ENCODE data around the gene PSMD11. TPM values are rescaled to one million over a fixed set of nuclear protein-coding genes. Genes with fewer than 3 reads are reported as not detected.

Gene PSMD11
- total RNA-seq, 4 donors from 2014 or later: 10.8 to 89.3 (median 58.5) TPM

GRCh38 chr17:32482568-32483320, 38.4 kb downstream of the PSMD11 start:
- Histone ChIP-seq H3K27me3 (no peaks in the 10 kb centered on the region), H3K9me3 (no peaks in the 10 kb centered on the region), H3K4me3 (no peak overlapping the region), H3K27ac (peak overlapping the region in 1 of 2 donors; percentile 74), H3K4me1 (peaks cover 0 to 4% of the 10 kb centered on the region in 2 donors), H3K36me3 (no peaks in the 10 kb centered on the region)
- intact Hi-C loops (cut with DNase I; ENCODE audit: low total_unique reads): no loop called here
- TF ChIP-seq POLR2A (IDR thresholded peaks at IDR 0.05) (no peak), CTCF (IDR thresholded peaks at IDR 0.05) (no peak)
- no peak for DNase-seq

GRCh38 chr17:32483451-32484019, 39.2 kb downstream of the PSMD11 start:
- TF ChIP-seq POLR2A (IDR thresholded peaks at IDR 0.05) (no peak), CTCF (IDR thresholded peaks at IDR 0.05) (peak; percentile 44 to 73 (median 61))
- Histone ChIP-seq H3K27ac (peak overlapping the region; percentile 59 to 74), H3K27me3 (no peaks in the 10 kb centered on the region), H3K4me1 (peaks cover 0 to 4% of the 10 kb centered on the region in 2 donors), H3K9me3 (no peaks in the 10 kb centered on the region), H3K36me3 (no peaks in the 10 kb centered on the region), H3K4me3 (no peak overlapping the region)
- peak; percentile 59 to 68 for DNase-seq
- intact Hi-C loops (cut with DNase I; ENCODE audit: low total_unique reads): no loop called here

GRCh38 chr17:32484041-32484461, 39.7 kb downstream of the PSMD11 start:
- intact Hi-C loops (cut with DNase I; ENCODE audit: low total_unique reads): no loop called here
- TF ChIP-seq CTCF (IDR thresholded peaks at IDR 0.05) (no peak), POLR2A (IDR thresholded peaks at IDR 0.05) (no peak)
- DNase-seq: no peak
- no peaks in the 10 kb centered on the region for H3K36me3 ChIP-seq
- H3K4me3 ChIP-seq: no peak overlapping the region
- H3K9me3 ChIP-seq: no peaks in the 10 kb centered on the region
- peaks cover 0 to 4% of the 10 kb centered on the region in 2 donors for H3K4me1 ChIP-seq
- peak overlapping the region; percentile 59 to 74 for H3K27ac ChIP-seq
- H3K27me3 ChIP-seq: no peaks in the 10 kb centered on the region

- H3K27me3 ChIP-seq: no peaks in the 10 kb centered on the region
- TF ChIP-seq POLR2A (IDR thresholded peaks at IDR 0.05) (no peak), CTCF (IDR thresholded peaks at IDR 0.05) (no peak)
- no peak overlapping the region for H3K4me3 ChIP-seq
- no peak overlapping the region for H3K27ac ChIP-seq
- intact Hi-C loops (cut with DNase I; ENCODE audit: low total_unique reads): no loop called here
- no peaks in the 10 kb centered on the region for H3K9me3 ChIP-seq
- DNase-seq: no peak
- no peaks in the 10 kb centered on the region for H3K36me3 ChIP-seq
- H3K4me1 ChIP-seq: peaks cover 0 to 4% of the 10 kb centered on the region in 2 donors
These were observed 40.3 kb downstream of the PSMD11 start for GRCh38 chr17:32484628-32485027.

Measured in uterus (tissue), 4 donors.